NK-92 (cell line): Measurements from ENCODE around the gene NKG7.

Experiments
- DNase-seq: peaks from one replicate; lab custom pipeline; 2025; ENCODE audit not compliant: unreplicated experiment; lab: John Stamatoyannopoulos, UW

The NKG7 gene

GRCh38 chr19:51391073-51391611 lies 18.7 kb upstream of the NKG7 start:
- no peak for DNase-seq

- no peak for DNase-seq
Measured at GRCh38 chr19:51389143-51389542, 16.7 kb upstream of the NKG7 start.

GRCh38 chr19:51387924-51388389 lies 15.5 kb upstream of the NKG7 start, which contains the start of gene LIM2:
Gene LIM2, minus strand, starts transcription at chr19:51387974. Its CDS starts 531 bp downstream, at chr19:51387443.
- DNase-seq, result no peak

- DNase-seq, result no peak
Measured at GRCh38 chr19:51386882-51387520, 14.5 kb upstream of the NKG7 start.

- DNase-seq, result no peak
Measured at GRCh38 chr19:51382004-51382403, 9.6 kb upstream of the NKG7 start.

GRCh38 chr19:51380379-51380778 lies 7.9 kb upstream of the NKG7 start:
- DNase-seq, result no peak

GRCh38 chr19:51377422-51377821 lies 5.0 kb upstream of the NKG7 start:
- DNase-seq, result no peak

GRCh38 chr19:51375504-51376221 lies 3.2 kb upstream of the NKG7 start:
- no peak for DNase-seq

GRCh38 chr19:51372021-51372648 lies 319 bp downstream of the NKG7 start:
- DNase-seq, result no peak

- DNase-seq, result no peak
Measured at GRCh38 chr19:51371186-51371690, 1.2 kb downstream of the NKG7 start.

- no peak for DNase-seq
Measured at GRCh38 chr19:51370230-51370629, 2.2 kb downstream of the NKG7 start.

- DNase-seq, result no peak
Measured at GRCh38 chr19:51368366-51369282, 3.8 kb downstream of the NKG7 start, which contains the start of gene CLDND2. Gene CLDND2, minus strand, starts transcription at chr19:51369003. Its CDS starts 426 bp downstream, at chr19:51368577.

GRCh38 chr19:51367565-51368365 lies 4.7 kb downstream of the NKG7 start:
- peak; percentile 79 for DNase-seq

GRCh38 chr19:51367255-51367564 lies 5.2 kb downstream of the NKG7 start:
- no peak for DNase-seq

- DNase-seq, result peak; percentile 58
Measured at GRCh38 chr19:51366389-51367254, 5.8 kb downstream of the NKG7 start.

GRCh38 chr19:51365965-51366388 lies 6.5 kb downstream of the NKG7 start, which contains the start of gene ETFB:
Gene ETFB, minus strand, starts transcription at chr19:51366388. Its CDS starts 62 bp downstream, at chr19:51366326.
- no peak for DNase-seq

GRCh38 chr19:51365211-51365964 lies 7.1 kb downstream of the NKG7 start:
- no peak for DNase-seq
